Ectodermal cell (in vitro differentiated cells): ENCODE measurements around the gene ABCA1.
"Not testable (repeated sequence)": the region's sequence is repeated elsewhere in the genome, so short reads cannot be mapped to it uniquely, and the experiment has no call there.

Source experiments
- H3K27ac ChIP-seq: 2 replicates; pipeline ENCODE4 v1.7.0; 2013; ENCODE audit warnings: mild to moderate bottlenecking, low read depth, low read length; ENCODE audit not compliant: insufficient read depth, poor library complexity, severe bottlenecking
- H3K27me3 ChIP-seq: 2 replicates; pipeline ENCODE4 v1.7.0; 2013; ENCODE audit warnings: mild to moderate bottlenecking, low read length; ENCODE audit not compliant: insufficient read depth, control insufficient read depth, poor library complexity, severe bottlenecking
- H3K36me3 ChIP-seq: one replicate; pipeline ENCODE4 v1.7.0; 2013; ENCODE audit warnings: low read length; ENCODE audit not compliant: control insufficient read depth, insufficient read depth
- H3K4me1 ChIP-seq: one replicate; pipeline ENCODE4 v1.7.0; 2013; ENCODE audit warnings: low read length; ENCODE audit not compliant: control insufficient read depth, insufficient read depth
- H3K4me3 ChIP-seq: 2 replicates; pipeline ENCODE4 v1.7.0; 2013; ENCODE audit warnings: low read depth, low read length, control low read depth; ENCODE audit not compliant: insufficient read depth
- H3K9me3 ChIP-seq: 2 replicates; pipeline ENCODE4 v1.7.0; 2013; ENCODE audit warnings: mild to moderate bottlenecking, low read length, moderate library complexity; ENCODE audit not compliant: control insufficient read depth
- WGBS, 2 experiments: methylation state at CpG; one replicate each; pipeline ENCODE4 v1.1.7; 2013; ENCODE audit warnings: missing lambda C conversion rate in 2 of 2; 5-methylcytosine and 5-hydroxymethylcytosine counted together

Gene ABCA1

GRCh38 chr9:104969116-104969515 lies 41.2 kb upstream of the ABCA1 start:
- Histone ChIP-seq H3K9me3 (no peaks in the 10 kb centered on the region), H3K27me3 (no peaks in the 10 kb centered on the region), H3K4me1 (peaks cover 11% of the 10 kb centered on the region), H3K4me3 (peak overlapping the region; percentile 53), H3K27ac (peak overlapping the region; percentile 75), H3K36me3 (no peaks in the 10 kb centered on the region)
- 6 to 9% methylated on average over 4 of the region's 4 CpGs for WGBS, 2 experiments

GRCh38 chr9:104968025-104968982 lies 40.3 kb upstream of the ABCA1 start:
- no peaks in the 10 kb centered on the region for H3K9me3 ChIP-seq
- H3K36me3 ChIP-seq: no peaks in the 10 kb centered on the region
- peak overlapping the region; percentile 75 for H3K27ac ChIP-seq
- H3K4me1 ChIP-seq: peaks cover 11% of the 10 kb centered on the region
- H3K27me3 ChIP-seq: no peaks in the 10 kb centered on the region
- H3K4me3 ChIP-seq: peak overlapping the region; percentile 53
- 3% methylated on average over 50 of the region's 50 CpGs for WGBS, 2 experiments

GRCh38 chr9:104963076-104963475 lies 35.1 kb upstream of the ABCA1 start:
- no peaks in the 10 kb centered on the region for H3K9me3 ChIP-seq
- H3K27ac ChIP-seq: no peak overlapping the region
- H3K4me3 ChIP-seq: no peak overlapping the region
- H3K27me3 ChIP-seq: no peaks in the 10 kb centered on the region
- 97% methylated on average over 6 of the region's 6 CpGs for WGBS, 2 experiments
- H3K36me3 ChIP-seq: no peaks in the 10 kb centered on the region
- H3K4me1 ChIP-seq: no peaks in the 10 kb centered on the region

GRCh38 chr9:104961701-104962359 lies 33.9 kb upstream of the ABCA1 start:
- no peaks in the 10 kb centered on the region for H3K36me3 ChIP-seq
- no peak overlapping the region for H3K27ac ChIP-seq
- H3K27me3 ChIP-seq: no peaks in the 10 kb centered on the region
- H3K9me3 ChIP-seq: no peaks in the 10 kb centered on the region
- no peaks in the 10 kb centered on the region for H3K4me1 ChIP-seq
- 79 to 83% methylated on average over 6 of the region's 6 CpGs for WGBS, 2 experiments
- H3K4me3 ChIP-seq: no peak overlapping the region

GRCh38 chr9:104961238-104961637 lies 33.3 kb upstream of the ABCA1 start:
- H3K4me3 ChIP-seq: no peak overlapping the region
- WGBS, 2 experiments: 42 to 54% methylated on average over 5 of the region's 5 CpGs
- no peaks in the 10 kb centered on the region for H3K36me3 ChIP-seq
- H3K9me3 ChIP-seq: no peaks in the 10 kb centered on the region
- H3K4me1 ChIP-seq: no peaks in the 10 kb centered on the region
- H3K27me3 ChIP-seq: no peaks in the 10 kb centered on the region
- no peak overlapping the region for H3K27ac ChIP-seq

- H3K27ac ChIP-seq: no peak overlapping the region
- H3K27me3 ChIP-seq: no peaks in the 10 kb centered on the region
- H3K4me3 ChIP-seq: no peak overlapping the region
- H3K36me3 ChIP-seq: no peaks in the 10 kb centered on the region
- no peaks in the 10 kb centered on the region for H3K9me3 ChIP-seq
- no peaks in the 10 kb centered on the region for H3K4me1 ChIP-seq
- 61 to 64% methylated on average over 2 of the region's 2 CpGs for WGBS, 2 experiments
These were observed 32.7 kb upstream of the ABCA1 start for GRCh38 chr9:104960662-104961061.

- H3K9me3 ChIP-seq: no peaks in the 10 kb centered on the region
- no peak overlapping the region for H3K4me3 ChIP-seq
- 96 to 100% methylated on average over 1 of the region's 1 CpG for WGBS, 2 experiments
- no peaks in the 10 kb centered on the region for H3K27me3 ChIP-seq
- H3K36me3 ChIP-seq: no peaks in the 10 kb centered on the region
- H3K4me1 ChIP-seq: no peaks in the 10 kb centered on the region
- no peak overlapping the region for H3K27ac ChIP-seq
These were observed 30.8 kb upstream of the ABCA1 start for GRCh38 chr9:104958751-104959150.

- WGBS, 2 experiments: 65 to 67% methylated on average over 4 of the region's 4 CpGs
- H3K27ac ChIP-seq, H3K4me1 ChIP-seq, H3K9me3 ChIP-seq, H3K4me3 ChIP-seq, H3K27me3 ChIP-seq, H3K36me3 ChIP-seq: not testable (repeated sequence)
These were observed 30.1 kb upstream of the ABCA1 start for GRCh38 chr9:104958006-104958405.

GRCh38 chr9:104951487-104951886 lies 23.5 kb upstream of the ABCA1 start:
- no peak overlapping the region for H3K4me3 ChIP-seq
- no peaks in the 10 kb centered on the region for H3K36me3 ChIP-seq
- WGBS, 2 experiments: 92 to 93% methylated on average over 4 of the region's 4 CpGs
- no peaks in the 10 kb centered on the region for H3K4me1 ChIP-seq
- H3K27ac ChIP-seq: no peak overlapping the region
- no peaks in the 10 kb centered on the region for H3K9me3 ChIP-seq
- H3K27me3 ChIP-seq: no peaks in the 10 kb centered on the region

GRCh38 chr9:104950838-104951237 lies 22.9 kb upstream of the ABCA1 start:
- H3K27me3 ChIP-seq: no peaks in the 10 kb centered on the region
- H3K36me3 ChIP-seq: no peaks in the 10 kb centered on the region
- 90 to 92% methylated on average over 4 of the region's 4 CpGs for WGBS, 2 experiments

More at GRCh38 chr9:104950838-104951237, 22.9 kb upstream of the ABCA1 start:
- no peaks in the 10 kb centered on the region for H3K9me3 ChIP-seq
- H3K27ac ChIP-seq: no peak overlapping the region
- no peak overlapping the region for H3K4me3 ChIP-seq
- no peaks in the 10 kb centered on the region for H3K4me1 ChIP-seq
